ENCODE measurements around the gene RAP1GAP2. TPM values are rescaled to one million over a fixed set of nuclear protein-coding genes. Genes with fewer than 3 reads are reported as not detected.
"Not testable (repeated sequence)": the region's sequence is repeated elsewhere in the genome, so short reads cannot be mapped to it uniquely, and the experiment has no call there.

The RAP1GAP2 gene
- total and polyA plus RNA-seq, 10 donors = 1.2 to 32.7 (median 14.1) TPM

DNA sequence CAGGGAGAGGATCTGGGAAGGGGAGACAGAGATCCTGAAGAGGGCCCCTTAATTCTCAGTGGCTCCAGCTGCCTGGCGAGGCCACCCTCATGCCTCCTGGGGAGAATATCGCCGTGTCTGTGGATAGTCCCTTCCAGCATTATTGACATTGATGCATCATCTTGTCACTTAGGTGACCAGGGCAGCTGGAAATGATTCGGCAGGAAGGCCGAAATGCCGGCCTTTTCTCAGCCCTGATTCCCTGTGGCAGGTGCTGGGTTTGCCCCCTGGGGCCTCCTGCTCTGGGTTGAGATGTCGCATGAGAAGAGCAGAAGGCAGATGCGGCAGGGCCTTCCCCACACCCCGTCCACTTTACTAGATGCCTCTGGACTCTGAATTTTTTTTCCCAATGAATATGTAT, 89.5 kb downstream of the RAP1GAP2 start:
- no peaks in the 10 kb centered on the region for H3K9me3 ChIP-seq
- intact Hi-C loops (cut with DNase I; ENCODE audit: low total_unique reads) = no loop called here
- TF ChIP-seq POLR2A (IDR thresholded peaks at IDR 0.05) = no peak
- TF ChIP-seq, protein P1, sequence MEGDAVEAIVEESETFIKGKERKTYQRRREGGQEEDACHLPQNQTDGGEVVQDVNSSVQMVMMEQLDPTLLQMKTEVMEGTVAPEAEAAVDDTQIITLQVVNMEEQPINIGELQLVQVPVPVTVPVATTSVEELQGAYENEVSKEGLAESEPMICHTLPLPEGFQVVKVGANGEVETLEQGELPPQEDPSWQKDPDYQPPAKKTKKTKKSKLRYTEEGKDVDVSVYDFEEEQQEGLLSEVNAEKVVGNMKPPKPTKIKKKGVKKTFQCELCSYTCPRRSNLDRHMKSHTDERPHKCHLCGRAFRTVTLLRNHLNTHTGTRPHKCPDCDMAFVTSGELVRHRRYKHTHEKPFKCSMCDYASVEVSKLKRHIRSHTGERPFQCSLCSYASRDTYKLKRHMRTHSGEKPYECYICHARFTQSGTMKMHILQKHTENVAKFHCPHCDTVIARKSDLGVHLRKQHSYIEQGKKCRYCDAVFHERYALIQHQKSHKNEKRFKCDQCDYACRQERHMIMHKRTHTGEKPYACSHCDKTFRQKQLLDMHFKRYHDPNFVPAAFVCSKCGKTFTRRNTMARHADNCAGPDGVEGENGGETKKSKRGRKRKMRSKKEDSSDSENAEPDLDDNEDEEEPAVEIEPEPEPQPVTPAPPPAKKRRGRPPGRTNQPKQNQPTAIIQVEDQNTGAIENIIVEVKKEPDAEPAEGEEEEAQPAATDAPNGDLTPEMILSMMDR (IDR thresholded peaks at IDR 0.05 in 8 of 11, conservative IDR thresholded peaks at IDR 0.05 in 3 of 11) = no peak
- TF ChIP-seq POLR2AphosphoS5 (IDR thresholded peaks at IDR 0.05) = no peak
- peaks cover 0 to 3% (median 0%) of the 10 kb centered on the region in 7 donors for H3K27me3 ChIP-seq (replicated peaks in 1 of 7)
- WGBS, 5 donors = 78 to 83% (median 80%) methylated on average over 9 of the region's 9 CpGs
- no peak for DNase-seq
- H3K4me3 ChIP-seq = no peak overlapping the region
- no peaks in the 10 kb centered on the region for H3K4me1 ChIP-seq
- H3K27ac ChIP-seq = no peak overlapping the region
- H3K36me3 ChIP-seq = peaks cover 0 to 5% (median 0%) of the 10 kb centered on the region in 6 donors

GRCh38 chr17:2888326-2888725, 92.1 kb downstream of the RAP1GAP2 start:
- no peak overlapping the region for H3K4me3 ChIP-seq
- intact Hi-C loops (cut with DNase I; ENCODE audit: low total_unique reads) = no loop called here
- no peak for DNase-seq
- H3K36me3 ChIP-seq = peaks cover 0 to 5% (median 0%) of the 10 kb centered on the region in 6 donors
- H3K9me3 ChIP-seq = no peaks in the 10 kb centered on the region
- H3K27ac ChIP-seq = no peak overlapping the region
- H3K4me1 ChIP-seq = no peaks in the 10 kb centered on the region
- TF ChIP-seq POLR2A (IDR thresholded peaks at IDR 0.05) (no peak), POLR2AphosphoS5 (IDR thresholded peaks at IDR 0.05) (no peak)
- TF ChIP-seq, protein P1 (IDR thresholded peaks at IDR 0.05 in 8 of 11, conservative IDR thresholded peaks at IDR 0.05 in 3 of 11) = no peak
- H3K27me3 ChIP-seq (replicated peaks in 1 of 7) = peaks cover 0 to 3% (median 0%) of the 10 kb centered on the region in 7 donors
- WGBS, 5 donors = 75 to 84% (median 82%) methylated on average over 9 of the region's 9 CpGs

DNA sequence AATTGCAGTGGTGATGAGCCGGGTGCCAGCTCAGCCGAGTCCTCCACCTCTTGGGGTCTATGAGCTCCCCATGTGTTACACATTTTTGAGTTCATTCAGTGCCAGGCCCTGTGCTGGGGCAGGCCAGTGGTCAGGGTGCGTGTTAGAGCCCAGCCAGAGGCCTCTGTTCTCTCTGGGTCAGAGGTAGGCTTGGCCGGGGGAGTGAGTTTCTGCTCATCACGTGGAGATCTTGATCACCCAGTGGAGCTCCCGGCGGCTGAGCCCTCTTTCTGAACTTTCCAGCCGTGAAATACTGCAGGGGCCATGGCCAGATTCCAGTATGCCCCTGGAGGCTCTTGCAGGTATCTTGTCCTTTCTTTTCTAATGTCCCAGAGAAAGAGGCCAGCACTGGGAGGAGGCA, 93.0 kb downstream of the RAP1GAP2 start:
- peaks cover 0 to 10% (median 0%) of the 10 kb centered on the region in 7 donors for H3K27me3 ChIP-seq (replicated peaks in 1 of 7)
- no peaks in the 10 kb centered on the region for H3K4me1 ChIP-seq
- peaks cover 0 to 5% (median 0%) of the 10 kb centered on the region in 6 donors for H3K36me3 ChIP-seq
- TF ChIP-seq POLR2A (IDR thresholded peaks at IDR 0.05) = no peak
- TF ChIP-seq, protein P1 (IDR thresholded peaks at IDR 0.05 in 8 of 11, conservative IDR thresholded peaks at IDR 0.05 in 3 of 11) = no peak
- TF ChIP-seq POLR2AphosphoS5 (IDR thresholded peaks at IDR 0.05) = no peak
- no peaks in the 10 kb centered on the region for H3K9me3 ChIP-seq
- no peak overlapping the region for H3K4me3 ChIP-seq
- no peak overlapping the region for H3K27ac ChIP-seq
- 82 to 93% (median 86%) methylated on average over 7 to 8 of the region's 8 CpGs for WGBS, 5 donors
- DNase-seq = no peak
- intact Hi-C loops (cut with DNase I; ENCODE audit: low total_unique reads) = no loop called here

DNA sequence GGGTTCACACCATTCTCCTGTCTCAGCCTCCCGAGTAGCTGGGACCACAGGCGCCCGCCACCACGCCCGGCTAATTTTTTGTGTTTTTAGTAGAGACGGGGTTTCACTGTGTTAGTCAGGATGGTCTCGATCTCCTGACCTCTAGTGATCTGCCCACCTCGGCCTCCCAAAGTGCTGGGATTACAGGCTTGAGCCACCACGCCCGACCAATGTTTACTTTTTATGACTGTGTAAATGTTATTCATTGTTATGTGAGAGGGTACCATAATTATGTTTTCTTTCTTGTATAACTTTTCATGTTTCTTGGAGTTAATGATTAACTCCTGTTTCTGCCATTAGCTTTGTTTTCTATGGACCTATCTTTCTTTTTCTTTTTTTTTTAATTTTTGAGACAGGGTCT, 94.5 kb downstream of the RAP1GAP2 start:
- H3K9me3 ChIP-seq; intact Hi-C loops (cut with DNase I; ENCODE audit: low total_unique reads); H3K36me3 ChIP-seq; H3K4me1 ChIP-seq; H3K4me3 ChIP-seq; DNase-seq; H3K27ac ChIP-seq: not testable (repeated sequence)
- H3K27me3 ChIP-seq (replicated peaks in 1 of 7) = peaks cover 0 to 20% (median 0%) of the 10 kb centered on the region in 7 donors
- 72 to 92% (median 90%) methylated on average over 10 of the region's 10 CpGs for WGBS, 5 donors

All from spleen (tissue), 11 donors.